Activated CD8-positive, alpha-beta memory T cell treated with anti-CD3 and anti-CD28 coated beads for 4 hours (primary cell): Measurements from ENCODE around the gene MALSU1.

ENCODE experiments used
- DNase-seq, 2 donors: peaks; one replicate each; pipeline ENCODE4 v3.0.0-alpha.2; 2020; ENCODE audit warnings: low read depth in 2 of 2

The MALSU1 gene

GRCh38 chr7:23335136-23335535, 36.0 kb downstream of the MALSU1 start:
- no peak for DNase-seq

GRCh38 chr7:23335621-23336020, 36.5 kb downstream of the MALSU1 start:
- no peak for DNase-seq

GRCh38 chr7:23336086-23336485, 36.9 kb downstream of the MALSU1 start:
- DNase-seq: no peak

- no peak for DNase-seq
Measured at GRCh38 chr7:23336799-23337283, 37.7 kb downstream of the MALSU1 start.

GRCh38 chr7:23337374-23337773, 38.2 kb downstream of the MALSU1 start:
- no peak for DNase-seq

- no peak for DNase-seq
Measured at GRCh38 chr7:23338439-23338838, 39.3 kb downstream of the MALSU1 start.

GRCh38 chr7:23338863-23339262, 39.7 kb downstream of the MALSU1 start:
- DNase-seq: no peak

- DNase-seq: no peak
Measured at GRCh38 chr7:23341846-23342598, 42.9 kb downstream of the MALSU1 start.

- no peak for DNase-seq
Measured at GRCh38 chr7:23343102-23343501, 44.0 kb downstream of the MALSU1 start.

GRCh38 chr7:23343806-23344475, 44.8 kb downstream of the MALSU1 start:
- DNase-seq: no peak

- DNase-seq: no peak
Measured at GRCh38 chr7:23345601-23346000, 46.5 kb downstream of the MALSU1 start.

GRCh38 chr7:23346316-23346715, 47.2 kb downstream of the MALSU1 start:
- DNase-seq: no peak

GRCh38 chr7:23347033-23347681, 48.0 kb downstream of the MALSU1 start:
- no peak for DNase-seq

GRCh38 chr7:23347682-23348180, 48.6 kb downstream of the MALSU1 start:
- no peak for DNase-seq

GRCh38 chr7:23349484-23350157, 50.5 kb downstream of the MALSU1 start:
- DNase-seq: no peak

- no peak for DNase-seq
Measured at GRCh38 chr7:23350466-23350865, 51.3 kb downstream of the MALSU1 start.

- no peak for DNase-seq
Measured at GRCh38 chr7:23353172-23353571, 54.0 kb downstream of the MALSU1 start.

GRCh38 chr7:23356168-23356567, 57.0 kb downstream of the MALSU1 start:
- no peak for DNase-seq

- no peak for DNase-seq
Measured at GRCh38 chr7:23356726-23357125, 57.6 kb downstream of the MALSU1 start.

GRCh38 chr7:23357190-23358093, 58.3 kb downstream of the MALSU1 start:
- DNase-seq: no peak

- no peak for DNase-seq
Measured at GRCh38 chr7:23358152-23358674, 59.1 kb downstream of the MALSU1 start.
